ENCODE measurements around the gene NUP210. TPM values are rescaled to one million over a fixed set of nuclear protein-coding genes. Genes with fewer than 3 reads are reported as not detected.

The NUP210 gene
- total RNA-seq, 1 experiment from 2014 or later = 64.0 TPM

DNA sequence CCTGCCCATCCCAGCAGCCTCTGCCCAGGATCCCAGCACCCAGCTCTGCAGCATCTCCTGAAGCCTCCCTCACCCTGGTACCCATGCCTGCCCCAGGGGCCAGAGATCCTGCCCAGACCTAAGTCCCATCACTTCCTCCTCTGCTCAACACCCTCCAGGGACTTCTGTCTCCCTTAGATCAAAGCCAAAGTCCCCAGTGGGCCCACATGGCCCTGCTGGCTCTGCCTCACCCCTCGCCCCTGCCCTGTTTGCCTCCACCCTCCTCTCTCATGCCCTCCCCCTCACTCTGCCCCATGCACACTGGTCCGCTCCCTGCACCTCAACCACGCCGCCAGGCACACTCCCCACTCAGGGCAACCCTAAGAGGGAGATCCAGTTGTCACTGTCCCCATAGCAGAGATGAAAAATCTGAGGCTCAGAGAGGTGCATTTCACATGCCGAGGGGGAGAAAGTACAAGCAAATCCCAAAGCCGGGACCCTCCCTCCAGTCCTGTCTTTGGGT lies 146.5 kb downstream of the NUP210 start:
- no peaks in the 10 kb centered on the region for H3F3A ChIP-seq (ENCODE audit: low read length, unreplicated experiment)
- TF ChIP-seq EZH2phosphoT487 (IDR thresholded peaks at IDR 0.05; ENCODE audit: borderline replicate concordance, low read length) = no peak
- ATAC-seq (no peak), DNase-seq (no peak)
- H4K20me1 ChIP-seq (ENCODE audit: low read length) = peaks cover 9% of the 10 kb centered on the region; the same call in 1 of the 2 replicates
- ChIA-PET POLR2A (ENCODE audit: unreplicated experiment) (no interaction called here), CTCF (no interaction called here)
- no peaks in the 10 kb centered on the region for H3K27me3 ChIP-seq (ENCODE audit: low read length)
- H3K36me3 ChIP-seq (ENCODE audit: low read depth, low read length) = peaks cover 10% of the 10 kb centered on the region
- H3K4me2 ChIP-seq (ENCODE audit: low read length) = no peak overlapping the region
- intact Hi-C loops (cut with micrococcal nuclease) = no loop called here
- H3K79me2 ChIP-seq (ENCODE audit: low read length) = peaks cover 86% of the 10 kb centered on the region
- peaks cover 12% of the 10 kb centered on the region for H3K4me1 ChIP-seq (ENCODE audit: insufficient read depth, low read length)
- H3K9ac ChIP-seq (ENCODE audit: low read length) = no peak overlapping the region
- H3K9me2 ChIP-seq (replicated peaks; ENCODE audit: low read length) = no peaks in the 10 kb centered on the region
- H2AFZ ChIP-seq (ENCODE audit: low read length) = no peak overlapping the region
- no peaks in the 10 kb centered on the region; the same call in 1 of the 2 replicates for H3K9me3 ChIP-seq (ENCODE audit: low read length)
- no TSS peak for BruUV-seq (replicated peaks)
- no peak overlapping the region for H3K4me3 ChIP-seq (ENCODE audit: low read length)
- H3K27ac ChIP-seq (ENCODE audit: low read length) = no peak overlapping the region

DNA sequence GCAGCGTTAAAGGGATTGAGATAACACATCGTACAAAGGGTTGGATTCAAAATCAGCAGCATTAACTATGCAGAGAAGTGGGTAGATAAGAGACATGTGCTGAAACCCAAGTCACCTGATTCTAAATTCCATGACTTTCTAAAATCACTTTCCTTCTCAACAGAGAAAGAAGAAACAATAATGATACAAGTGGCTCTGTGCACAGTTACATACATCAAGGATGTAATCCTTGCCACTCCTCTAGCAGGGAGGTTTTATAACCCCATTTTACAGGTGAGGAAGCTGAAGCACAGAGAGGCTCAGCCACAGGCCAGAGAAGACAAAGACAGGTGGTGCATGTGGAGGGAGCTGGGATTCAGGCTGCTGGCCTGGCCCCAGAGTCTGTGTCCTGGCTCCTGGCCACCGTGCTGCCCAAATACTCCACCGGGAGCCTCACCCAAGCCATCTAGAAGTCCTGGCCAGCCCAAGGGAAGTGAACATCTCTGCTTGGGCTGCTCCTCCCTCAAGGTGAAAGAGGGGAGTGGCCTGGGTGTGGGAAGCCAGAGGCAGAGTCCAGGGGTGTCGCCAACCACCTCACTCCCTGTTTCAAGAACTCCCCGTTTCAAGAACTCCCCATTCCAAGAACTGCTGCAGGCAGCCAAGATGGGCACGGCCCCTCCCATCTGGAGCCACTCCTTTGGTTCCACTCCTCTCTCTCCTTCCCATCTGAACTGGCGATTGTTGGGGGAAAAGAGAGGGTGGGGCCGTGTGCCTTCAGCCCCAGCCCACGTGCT lies 147.1 kb downstream of the NUP210 start:
- no peak overlapping the region for H3K9ac ChIP-seq (ENCODE audit: low read length)
- peaks cover 7% of the 10 kb centered on the region for H3K4me1 ChIP-seq (ENCODE audit: insufficient read depth, low read length)
- ATAC-seq (peak; percentile 10), DNase-seq (no peak)
- BruUV-seq (replicated peaks) = no TSS peak
- CTCF ChIA-PET = no interaction called here
- no peak overlapping the region for H2AFZ ChIP-seq (ENCODE audit: low read length)
- H3F3A ChIP-seq (ENCODE audit: low read length, unreplicated experiment) = no peaks in the 10 kb centered on the region
- H3K9me3 ChIP-seq (ENCODE audit: low read length) = no peaks in the 10 kb centered on the region; the same call in 1 of the 2 replicates
- H4K20me1 ChIP-seq (ENCODE audit: low read length) = peaks cover 9% of the 10 kb centered on the region; the same call in 1 of the 2 replicates
- peaks cover 88% of the 10 kb centered on the region for H3K79me2 ChIP-seq (ENCODE audit: low read length)
- intact Hi-C loops (cut with micrococcal nuclease) = no loop called here
- POLR2A ChIA-PET (ENCODE audit: unreplicated experiment) = no interaction called here
- no peaks in the 10 kb centered on the region for H3K9me2 ChIP-seq (replicated peaks; ENCODE audit: low read length)
- no peak overlapping the region for H3K4me3 ChIP-seq (ENCODE audit: low read length)
- H3K4me2 ChIP-seq (ENCODE audit: low read length) = no peak overlapping the region
- TF ChIP-seq EZH2 (IDR thresholded peaks at IDR 0.05; ENCODE audit: low read length, unreplicated experiment) = no peak
- no peak for TF ChIP-seq EZH2phosphoT487 (IDR thresholded peaks at IDR 0.05; ENCODE audit: borderline replicate concordance, low read length)
- H3K27me3 ChIP-seq (ENCODE audit: low read length) = no peaks in the 10 kb centered on the region
- peaks cover 10% of the 10 kb centered on the region for H3K36me3 ChIP-seq (ENCODE audit: low read depth, low read length)
- no peak overlapping the region for H3K27ac ChIP-seq (ENCODE audit: low read length)

DNA sequence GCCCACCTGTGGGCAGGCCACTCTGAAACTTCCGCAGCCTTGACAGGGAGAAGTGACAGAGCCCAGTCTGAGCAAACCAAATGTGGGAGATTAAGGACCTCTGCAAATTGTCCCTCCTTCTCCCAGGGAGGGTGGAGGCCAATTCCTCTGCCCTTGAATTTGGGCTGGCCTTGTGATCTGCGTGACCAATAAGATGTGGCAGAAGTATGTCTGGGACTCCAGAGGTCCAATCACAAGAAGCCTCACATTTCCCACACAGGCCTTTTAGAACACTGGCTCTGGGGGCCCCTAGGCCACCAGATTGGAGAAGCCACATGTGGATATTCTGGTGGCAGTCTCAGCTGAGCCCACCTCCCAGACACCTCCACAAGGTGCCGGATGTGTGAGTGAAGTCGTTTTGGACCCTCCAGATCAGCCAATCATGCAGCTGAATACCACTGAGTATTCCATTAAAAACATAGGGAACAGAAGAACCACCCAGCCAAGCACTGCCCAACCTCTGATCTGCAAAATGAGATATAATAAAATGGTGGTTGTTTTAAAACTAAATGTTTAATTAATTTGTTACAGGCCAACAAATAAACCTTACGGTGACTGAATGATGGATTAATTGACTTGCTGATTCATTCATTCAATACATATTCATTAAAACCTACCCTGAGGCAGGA lies 150.3 kb downstream of the NUP210 start:
- Histone ChIP-seq H3K27me3 (ENCODE audit: low read length) (no peaks in the 10 kb centered on the region), H3F3A (ENCODE audit: low read length, unreplicated experiment) (no peaks in the 10 kb centered on the region), H3K4me3 (ENCODE audit: low read length) (no peak overlapping the region), H2AFZ (ENCODE audit: low read length) (no peak overlapping the region), H3K9me3 (ENCODE audit: low read length) (no peaks in the 10 kb centered on the region; the same call in 1 of the 2 replicates), H3K79me2 (ENCODE audit: low read length) (peaks cover 88% of the 10 kb centered on the region), H3K4me1 (ENCODE audit: insufficient read depth, low read length) (no peaks in the 10 kb centered on the region), H3K9me2 (replicated peaks; ENCODE audit: low read length) (no peaks in the 10 kb centered on the region), H4K20me1 (ENCODE audit: low read length) (peaks cover 3% of the 10 kb centered on the region; the same call in 1 of the 2 replicates), H3K4me2 (ENCODE audit: low read length) (no peak overlapping the region), H3K9ac (ENCODE audit: low read length) (no peak overlapping the region), H3K27ac (ENCODE audit: low read length) (no peak overlapping the region), H3K36me3 (ENCODE audit: low read depth, low read length) (peaks cover 10% of the 10 kb centered on the region)
- ATAC-seq (no peak), DNase-seq (no peak)
- POLR2A ChIA-PET (ENCODE audit: unreplicated experiment) = no interaction called here
- intact Hi-C loops (cut with micrococcal nuclease) = no loop called here
- CTCF ChIA-PET = no interaction called here
- BruUV-seq (replicated peaks) = no TSS peak
- TF ChIP-seq EZH2phosphoT487 (IDR thresholded peaks at IDR 0.05; ENCODE audit: borderline replicate concordance, low read length) (no peak), EZH2 (IDR thresholded peaks at IDR 0.05; ENCODE audit: low read length, unreplicated experiment) (no peak)
- TF ChIP-seq, protein P1, sequence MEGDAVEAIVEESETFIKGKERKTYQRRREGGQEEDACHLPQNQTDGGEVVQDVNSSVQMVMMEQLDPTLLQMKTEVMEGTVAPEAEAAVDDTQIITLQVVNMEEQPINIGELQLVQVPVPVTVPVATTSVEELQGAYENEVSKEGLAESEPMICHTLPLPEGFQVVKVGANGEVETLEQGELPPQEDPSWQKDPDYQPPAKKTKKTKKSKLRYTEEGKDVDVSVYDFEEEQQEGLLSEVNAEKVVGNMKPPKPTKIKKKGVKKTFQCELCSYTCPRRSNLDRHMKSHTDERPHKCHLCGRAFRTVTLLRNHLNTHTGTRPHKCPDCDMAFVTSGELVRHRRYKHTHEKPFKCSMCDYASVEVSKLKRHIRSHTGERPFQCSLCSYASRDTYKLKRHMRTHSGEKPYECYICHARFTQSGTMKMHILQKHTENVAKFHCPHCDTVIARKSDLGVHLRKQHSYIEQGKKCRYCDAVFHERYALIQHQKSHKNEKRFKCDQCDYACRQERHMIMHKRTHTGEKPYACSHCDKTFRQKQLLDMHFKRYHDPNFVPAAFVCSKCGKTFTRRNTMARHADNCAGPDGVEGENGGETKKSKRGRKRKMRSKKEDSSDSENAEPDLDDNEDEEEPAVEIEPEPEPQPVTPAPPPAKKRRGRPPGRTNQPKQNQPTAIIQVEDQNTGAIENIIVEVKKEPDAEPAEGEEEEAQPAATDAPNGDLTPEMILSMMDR (conservative IDR thresholded peaks at IDR 0.05; ENCODE audit: low read depth, low read length) = no peak
